Upper lobe of left lung (tissue), 6 donors: ENCODE results near the gene FAM110A. TPM values are rescaled to one million over a fixed set of nuclear protein-coding genes. Genes with fewer than 3 reads are reported as not detected.

Experiments
- ATAC-seq, 2 donors: fragments of 200-7000 bp; cut with Tn5 transposase; one replicate each; pipeline ENCODE4 v1.9.1; 2022; ENCODE audit warnings: mild to moderate bottlenecking in 2 of 2, moderate library complexity in 2 of 2; ENCODE audit not compliant: low FRiP score in 2 of 2
- DNase-seq, 2 donors: peaks; one replicate each; pipeline ENCODE4 v3.0.0-alpha.2; 2019 to 2020
- H3K27ac ChIP-seq, 4 donors: fragments of 200-600 bp; sonication (generic); one replicate each; pipeline ENCODE4 v1.5.1; 2016 to 2019
- H3K27me3 ChIP-seq, 4 donors: fragments of 200-600 bp; sonication (generic); one replicate each; pipeline ENCODE4 v1.5.1; 2017 to 2019
- H3K36me3 ChIP-seq, 4 donors: fragments of 200-600 bp; sonication (generic); one replicate each; pipeline ENCODE4 v1.5.1; 2016 to 2019
- H3K4me1 ChIP-seq, 4 donors: fragments of 200-600 bp; sonication (generic); one replicate each; pipeline ENCODE4 v1.5.1; 2018 to 2019
- H3K4me3 ChIP-seq, 4 donors: fragments of 200-600 bp; sonication (generic); one replicate each; pipeline ENCODE4 v1.5.1; 2017 to 2019; ENCODE audit warnings: mild to moderate bottlenecking in 2 of 4, moderate library complexity in 1 of 4
- H3K9me3 ChIP-seq, 4 donors: fragments of 200-600 bp; sonication (generic); one replicate each; pipeline ENCODE4 v1.5.1; 2018 to 2019
- CTCF ChIP-seq, 6 experiments: fragments of 450-650 bp in 4 of 6; fragments of 200-600 bp in 2 of 6; sonication (generic) in 2 of 6; IDR thresholded peaks; one replicate each; pipeline ENCODE4 v1.5.1; 2016 to 2019; ENCODE audit warnings: antibody characterized with exemption in 6 of 6
- EP300 ChIP-seq, 4 donors: sonication (generic); formaldehyde crosslinking; IDR thresholded peaks; one replicate each; pipeline ENCODE4 v1.5.1; 2017; ENCODE audit warnings: antibody characterized with exemption in 4 of 4, control low read depth in 2 of 4
- POLR2A ChIP-seq, 4 donors: fragments of 450-650 bp; IDR thresholded peaks; one replicate each; pipeline ENCODE4 v1.5.1; 2016 to 2017; ENCODE audit warnings: antibody characterized with exemption in 4 of 4, mild to moderate bottlenecking in 2 of 4
- POLR2AphosphoS5 ChIP-seq, 2 donors: sonication (generic); formaldehyde crosslinking; IDR thresholded peaks; one replicate each; pipeline ENCODE4 v1.5.1; 2017; ENCODE audit warnings: antibody characterized with exemption in 2 of 2
- WGBS, 2 donors: methylation state at CpG; one replicate each; pipeline ENCODE4 v1.1.5; 2017 to 2018; 5-methylcytosine and 5-hydroxymethylcytosine counted together
- total RNA-seq, 6 donors: library from RNA; depleted of rRNA in 4 of 6; stranded (reverse); fragments of >200 nt in 4 of 6; gene quantifications; one replicate each; pipeline versions ENCODE4 v1.1.0 to v1.2.1, GENCODE V29; 2016 to 2021
- donor health status: DM: no; HTN: no; CAD: no; lungs with moderate emphysema.
- donor health status: DM: no; HTN: yes; CAD: no; lungs with severe emphysema.

Gene FAM110A
- 10 to 100 TPM; 13.2 to 27.9 (median 19.9) TPM for total RNA-seq

- H3K4me3 ChIP-seq, result peak within 1 kb of the TSS; percentile 72 to 89 (median 86)
- H3K27ac ChIP-seq, result peak within 1 kb of the TSS; percentile 87 to 97 (median 94)
- no peaks in the 10 kb centered on the region for H3K9me3 ChIP-seq
- DNase-seq (peak; percentile 98 to 99), ATAC-seq (peak; percentile 97 to 99)
- TF ChIP-seq CTCF (IDR thresholded peaks at IDR 0.05) (peak in 2 of 6 experiments; percentile 8 to 11), POLR2A (IDR thresholded peaks at IDR 0.05) (peak in 2 of 4 donors; percentile 64 to 76), POLR2AphosphoS5 (IDR thresholded peaks at IDR 0.05) (peak; percentile 43 to 85), EP300 (IDR thresholded peaks at IDR 0.05) (peak in 1 of 4 donors; percentile 44)
- 0 to 1% methylated on average over 15 to 54 of the region's 64 CpGs for WGBS, 2 donors
- no peaks in the 10 kb centered on the region for H3K27me3 ChIP-seq
- H3K36me3 ChIP-seq, result no peaks in the 10 kb centered on the region
- H3K4me1 ChIP-seq, result peaks cover 31 to 54% (median 44%) of the 10 kb centered on the region in 4 donors
These were observed at the start of gene FAM110A for GRCh38 chr20:833450-834150. FAM110A (plus strand) TSS chr20:833715; CDS start chr20:844805, 11,090 bp downstream.

GRCh38 chr20:787825-788224, 45.7 kb upstream of the FAM110A start:
- no peak for DNase-seq
- no peak for ATAC-seq
- H3K4me3 ChIP-seq, result no peak overlapping the region
- no peak for TF ChIP-seq POLR2A (IDR thresholded peaks at IDR 0.05)
- TF ChIP-seq POLR2AphosphoS5 (IDR thresholded peaks at IDR 0.05), result no peak
- no peak for TF ChIP-seq EP300 (IDR thresholded peaks at IDR 0.05)
- TF ChIP-seq CTCF (IDR thresholded peaks at IDR 0.05), result no peak
- peaks cover 6 to 24% (median 7%) of the 10 kb centered on the region in 4 donors for H3K9me3 ChIP-seq
- no peak overlapping the region for H3K27ac ChIP-seq
- H3K36me3 ChIP-seq, result no peaks in the 10 kb centered on the region
- H3K27me3 ChIP-seq, result no peaks in the 10 kb centered on the region
- no peaks in the 10 kb centered on the region for H3K4me1 ChIP-seq
- 29 to 36% methylated on average over 1 of the region's 1 CpG for WGBS, 2 donors

- Histone ChIP-seq H3K4me1 (no peaks in the 10 kb centered on the region), H3K9me3 (peaks cover 6 to 13% (median 7%) of the 10 kb centered on the region in 4 donors), H3K36me3 (no peaks in the 10 kb centered on the region), H3K27me3 (no peaks in the 10 kb centered on the region), H3K4me3 (no peak overlapping the region), H3K27ac (no peak overlapping the region)
- DNase-seq, result no peak
- TF ChIP-seq CTCF (IDR thresholded peaks at IDR 0.05), result no peak
- TF ChIP-seq POLR2AphosphoS5 (IDR thresholded peaks at IDR 0.05), result no peak
- TF ChIP-seq POLR2A (IDR thresholded peaks at IDR 0.05), result no peak
- no peak for TF ChIP-seq EP300 (IDR thresholded peaks at IDR 0.05)
- no peak for ATAC-seq
- 61 to 81% methylated on average over 2 of the region's 2 CpGs for WGBS, 2 donors
These were observed 42.5 kb upstream of the FAM110A start for GRCh38 chr20:791056-791455.

GRCh38 chr20:792248-792647, 41.3 kb upstream of the FAM110A start:
- 94 to 95% methylated on average over 18 of the region's 18 CpGs for WGBS, 2 donors
- DNase-seq (no peak), ATAC-seq (no peak)
- H3K4me3 ChIP-seq, result no peak overlapping the region
- H3K36me3 ChIP-seq, result no peaks in the 10 kb centered on the region
- TF ChIP-seq EP300 (IDR thresholded peaks at IDR 0.05) (no peak), POLR2A (IDR thresholded peaks at IDR 0.05) (no peak), CTCF (IDR thresholded peaks at IDR 0.05) (no peak), POLR2AphosphoS5 (IDR thresholded peaks at IDR 0.05) (no peak)
- H3K4me1 ChIP-seq, result no peaks in the 10 kb centered on the region
- H3K27me3 ChIP-seq, result no peaks in the 10 kb centered on the region
- H3K27ac ChIP-seq, result no peak overlapping the region
- peaks cover 6 to 13% (median 7%) of the 10 kb centered on the region in 4 donors for H3K9me3 ChIP-seq
